HG02763 (cell line): ENCODE measurements around the gene RAB6A.
"Not testable (repeated sequence)": the region's sequence is repeated elsewhere in the genome, so short reads cannot be mapped to it uniquely, and the experiment has no call there.

Source experiments
- ATAC-seq: cut with Tn5 transposase; IDR thresholded peaks from one replicate; pipeline ENCODE4 v1.9.1; 2021; ENCODE audit warnings: mild to moderate bottlenecking, moderate library complexity; ENCODE audit not compliant: unreplicated experiment

Gene RAB6A

DNA sequence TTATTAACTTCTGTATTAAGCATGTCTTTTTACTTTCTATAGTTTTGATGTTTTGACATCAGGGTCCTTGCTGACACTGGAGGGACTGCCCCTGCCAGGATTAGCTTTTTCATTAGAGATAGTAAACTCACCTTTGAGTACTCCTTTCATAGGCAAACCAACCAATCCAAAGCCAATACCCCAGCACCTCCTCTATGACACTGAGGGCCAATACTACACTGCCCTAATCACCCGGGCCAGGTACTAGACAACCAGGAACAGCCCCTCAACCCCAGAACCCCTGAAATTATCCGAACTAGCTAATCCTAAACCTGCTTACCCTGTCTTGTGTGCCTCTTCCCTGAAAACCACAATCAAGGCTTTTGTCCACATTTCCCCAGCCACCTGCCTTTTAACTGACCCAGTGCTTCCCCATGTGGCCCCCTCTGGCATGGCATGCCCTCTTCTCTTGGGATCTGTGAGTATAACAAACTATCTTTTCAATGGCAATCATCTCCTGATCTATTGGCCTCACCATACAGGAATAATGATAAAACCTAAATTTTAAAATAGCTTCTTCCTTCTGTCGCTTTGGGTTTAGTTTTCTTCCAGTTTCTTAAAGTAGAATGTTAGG lies 31.2 kb downstream of the RAB6A start:
- ATAC-seq: no peak

DNA sequence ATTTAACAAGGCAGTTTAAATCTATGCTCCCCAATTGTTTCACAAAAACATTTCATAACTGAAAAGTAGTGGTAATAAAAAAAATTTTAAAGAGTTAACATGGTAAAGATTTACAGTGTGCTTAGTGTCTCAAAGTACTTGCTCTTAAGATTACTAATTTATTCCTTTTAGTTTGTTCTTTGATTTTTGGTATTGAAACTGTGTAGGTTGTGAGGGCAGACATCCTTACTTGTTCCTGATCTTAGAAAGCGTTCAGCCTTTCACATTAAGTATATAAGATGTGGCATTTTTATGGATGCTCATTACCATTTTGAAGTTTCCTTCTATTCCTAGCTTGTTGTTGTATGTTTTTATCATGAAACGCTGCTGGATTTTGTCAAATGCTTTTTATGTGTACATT lies 32.9 kb downstream of the RAB6A start:
- no peak for ATAC-seq

DNA sequence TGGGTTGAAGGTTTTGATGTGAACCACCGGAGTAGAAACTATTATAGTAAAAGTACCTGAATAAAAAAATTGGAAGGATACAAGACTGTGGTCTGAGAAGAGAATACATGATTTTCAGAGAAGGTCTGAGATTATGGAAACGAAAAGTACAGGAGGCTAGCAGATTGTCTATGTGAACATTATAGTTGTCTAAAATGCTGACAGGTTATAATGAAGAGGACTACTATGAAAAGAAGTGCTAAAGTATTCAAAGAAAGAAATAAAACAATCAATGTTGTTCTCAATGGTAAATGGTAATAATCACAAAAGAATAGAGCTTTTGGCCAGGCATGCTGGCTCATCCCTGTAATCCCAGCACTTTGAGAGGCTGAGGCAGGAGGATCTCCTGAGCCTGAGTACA lies 34.0 kb downstream of the RAB6A start:
- ATAC-seq: no peak

DNA sequence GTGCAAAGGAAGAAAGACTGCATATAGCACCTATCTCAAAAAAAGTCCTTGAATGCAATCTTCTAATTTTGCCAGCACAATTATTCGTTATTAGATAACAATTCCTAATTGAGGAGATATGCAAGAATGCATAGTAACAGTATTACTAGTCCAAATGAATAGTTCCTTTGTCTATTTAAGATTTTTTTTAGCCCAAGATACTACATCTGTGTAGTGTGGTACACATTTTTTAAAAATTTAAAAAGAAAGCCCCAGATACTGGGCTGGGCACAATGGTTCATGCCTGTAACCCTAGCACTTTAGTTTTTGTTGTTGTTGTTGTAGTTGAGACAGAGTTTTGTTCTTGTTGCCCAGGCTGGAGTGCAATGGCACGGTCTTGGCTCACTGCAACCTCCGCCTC lies 43.7 kb downstream of the RAB6A start:
- no peak for ATAC-seq

DNA sequence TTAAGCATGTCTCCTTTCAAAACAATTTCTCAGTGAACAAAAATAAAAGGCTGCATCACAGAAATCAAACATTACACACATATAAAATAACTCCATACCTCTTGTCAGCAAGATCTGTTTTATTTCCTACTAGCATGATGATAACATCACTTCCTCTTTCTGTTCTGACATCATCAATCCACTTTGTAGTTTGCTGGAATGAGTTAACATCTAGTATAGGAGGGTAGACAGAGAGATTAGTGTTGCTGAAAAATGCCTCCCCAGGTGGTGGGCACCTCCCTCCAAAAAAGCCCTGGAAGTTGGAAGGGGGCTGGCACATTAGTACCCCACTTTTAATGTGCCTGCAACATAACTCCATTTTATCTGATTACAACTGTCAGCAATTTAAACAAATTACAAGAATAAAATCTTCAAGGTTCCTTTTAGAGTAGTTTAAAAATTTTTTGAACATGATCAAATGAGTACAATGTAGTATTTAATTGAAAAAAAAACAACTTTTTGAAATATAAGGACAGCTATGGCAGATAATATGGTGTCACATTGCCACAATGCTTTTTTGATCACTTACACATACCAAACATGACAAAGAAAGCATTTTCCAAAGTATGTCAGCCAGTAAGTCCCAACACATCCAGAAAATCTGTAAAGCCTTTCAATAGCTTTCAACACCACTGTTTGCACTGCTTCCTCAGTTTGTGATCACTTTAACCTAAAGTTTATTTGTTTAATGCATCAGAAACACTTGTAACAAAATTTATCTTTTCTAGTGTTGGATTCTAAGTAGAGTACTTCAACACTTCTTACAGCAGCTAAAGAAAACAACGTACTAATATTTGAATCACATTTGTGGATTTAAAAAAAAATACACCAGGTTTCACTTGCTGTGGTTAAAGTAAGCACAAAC lies 44.5 kb downstream of the RAB6A start:
- no peak for ATAC-seq

DNA sequence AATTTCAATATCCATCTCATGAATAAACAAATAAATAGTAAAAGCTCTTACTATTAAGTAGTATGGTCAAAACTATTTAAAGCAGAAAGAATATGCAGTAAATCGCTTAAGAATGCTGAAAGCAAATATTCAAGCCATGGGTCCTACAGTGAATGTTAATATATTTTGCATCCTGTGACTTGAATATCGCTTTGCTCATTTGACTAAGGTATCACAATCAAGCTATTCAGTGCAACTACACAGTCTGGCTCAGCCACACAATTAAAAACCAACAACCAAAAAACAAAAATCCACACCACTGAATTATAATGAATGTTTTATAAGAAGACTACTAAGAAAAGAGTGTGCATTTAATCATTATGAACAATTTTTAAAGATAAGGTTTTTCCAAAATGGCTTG lies 45.3 kb downstream of the RAB6A start:
- ATAC-seq: no peak

DNA sequence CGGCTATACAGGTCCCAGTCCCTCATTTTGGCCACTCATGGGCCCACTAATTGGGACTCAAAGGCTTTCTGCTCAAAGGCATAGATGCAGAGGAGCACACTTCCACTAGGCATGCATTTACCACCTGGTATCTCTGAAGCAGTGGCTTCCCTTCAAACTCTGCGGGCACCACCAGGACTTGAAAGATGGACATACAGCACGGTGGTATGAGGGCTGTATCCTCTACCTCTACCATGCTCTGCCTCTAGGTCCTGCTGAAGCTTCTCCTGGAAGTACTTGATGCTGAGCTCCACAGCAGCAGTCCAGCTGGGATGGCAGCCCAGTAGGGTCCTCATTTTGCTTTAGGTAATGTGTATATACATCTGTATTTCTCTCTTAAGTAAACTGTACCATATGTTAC lies 49.9 kb downstream of the RAB6A start:
- ATAC-seq: no peak

DNA sequence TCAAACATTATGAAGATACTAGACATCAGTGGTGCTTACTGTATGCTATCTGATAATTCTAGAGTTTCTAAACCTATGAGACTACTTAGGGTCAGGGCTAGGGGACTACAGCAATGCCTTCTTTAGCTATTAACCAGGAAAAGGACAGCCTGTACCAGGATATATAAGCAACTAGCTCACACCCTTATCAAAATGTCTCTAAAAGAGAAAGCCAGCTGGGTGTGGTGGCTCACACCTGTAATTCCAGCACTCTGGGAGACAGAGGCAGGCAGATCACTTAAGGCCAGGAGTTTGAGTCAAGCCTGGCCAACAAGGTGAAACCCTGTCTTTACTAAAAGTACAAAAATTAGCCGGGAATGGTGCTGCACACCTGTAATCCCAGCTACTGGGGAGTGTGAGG lies 55.8 kb downstream of the RAB6A start:
- no peak for ATAC-seq

DNA sequence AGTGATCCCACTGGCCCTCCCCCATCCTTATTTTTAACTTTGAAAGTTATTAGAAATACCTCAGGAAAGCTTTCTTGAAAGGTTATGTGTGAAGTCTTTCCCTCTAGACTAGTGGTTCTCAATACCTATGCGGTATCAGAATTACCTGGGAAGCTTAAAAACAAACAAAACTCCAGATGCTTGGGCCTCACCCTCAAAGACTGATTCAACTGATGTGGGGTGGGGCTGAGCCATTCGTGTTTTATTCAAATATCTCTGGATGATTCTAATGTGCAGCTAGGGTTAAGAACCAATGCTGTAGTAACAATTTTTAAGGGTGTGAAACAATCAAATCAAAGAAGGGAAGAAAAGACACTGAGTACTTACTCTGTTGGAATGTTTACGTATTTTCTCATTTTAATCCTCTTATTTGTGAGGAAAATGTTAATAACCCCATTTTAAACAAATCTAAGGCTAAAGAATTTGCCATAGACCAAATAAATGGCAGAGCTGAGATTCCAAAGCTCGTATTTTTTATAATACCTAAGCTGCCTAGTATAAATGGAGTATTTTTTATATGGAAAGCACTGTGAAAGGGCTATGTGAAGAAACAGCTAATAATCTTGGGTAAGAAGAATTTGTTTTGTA lies 66.9 kb downstream of the RAB6A start:
- no peak for ATAC-seq

DNA sequence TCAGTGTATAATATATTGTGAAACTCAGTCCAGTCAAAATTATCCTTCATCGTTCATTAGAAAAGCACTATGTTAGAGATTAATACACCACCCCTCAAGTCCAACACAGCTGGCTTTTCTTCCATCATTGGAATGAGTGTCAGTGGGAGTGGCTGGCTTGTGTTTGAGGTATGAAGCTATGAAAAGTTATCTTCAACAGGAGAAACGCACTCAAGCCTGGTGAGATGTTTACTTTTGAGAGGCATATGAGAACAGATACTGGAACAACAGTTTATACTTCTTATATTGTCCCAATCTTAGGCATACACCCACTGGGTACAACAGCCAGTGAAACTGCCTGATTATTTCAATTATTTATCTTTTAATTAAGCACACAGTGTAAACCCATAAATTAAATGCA lies 80.2 kb downstream of the RAB6A start:
- no peak for ATAC-seq

DNA sequence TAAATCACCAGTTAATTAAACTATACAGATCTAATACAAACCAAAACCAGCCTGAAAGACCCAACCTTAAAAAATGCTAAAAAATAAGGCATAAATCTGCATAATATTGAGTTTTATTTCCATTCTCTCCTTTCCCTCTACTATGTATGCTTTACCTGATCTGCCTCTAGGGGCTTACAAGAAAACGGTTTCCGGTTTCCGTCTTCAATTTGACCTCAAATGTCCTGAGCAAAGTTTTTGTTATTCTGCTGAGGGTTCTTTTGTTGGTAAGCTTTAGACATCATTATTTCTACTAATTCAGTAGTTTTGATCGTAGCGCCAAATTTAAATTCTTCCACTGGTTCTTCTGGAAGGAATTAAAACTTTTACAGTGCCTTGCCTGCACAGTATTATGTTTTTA lies 84.3 kb downstream of the RAB6A start:
- not testable (repeated sequence) for ATAC-seq

DNA sequence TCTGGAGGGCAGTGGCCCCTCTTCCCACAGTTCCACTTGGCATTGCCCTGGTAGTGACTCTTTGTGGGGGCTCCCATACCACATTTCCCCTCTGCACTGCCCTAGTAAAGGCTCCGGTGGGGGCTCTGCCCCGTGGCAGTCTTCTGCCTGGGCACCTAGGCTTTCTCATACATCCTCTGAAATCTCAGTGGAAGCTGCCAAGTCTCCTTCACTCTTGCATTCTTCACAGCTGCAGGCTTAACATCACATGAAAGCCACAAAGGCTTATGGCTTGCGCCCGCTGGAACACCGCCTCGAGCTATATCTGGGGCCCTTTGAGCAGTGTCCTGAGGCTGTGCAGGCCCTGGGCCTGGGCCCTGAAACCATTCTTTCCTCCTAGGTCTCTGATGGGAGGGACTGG lies 89.2 kb downstream of the RAB6A start:
- no peak for ATAC-seq

DNA sequence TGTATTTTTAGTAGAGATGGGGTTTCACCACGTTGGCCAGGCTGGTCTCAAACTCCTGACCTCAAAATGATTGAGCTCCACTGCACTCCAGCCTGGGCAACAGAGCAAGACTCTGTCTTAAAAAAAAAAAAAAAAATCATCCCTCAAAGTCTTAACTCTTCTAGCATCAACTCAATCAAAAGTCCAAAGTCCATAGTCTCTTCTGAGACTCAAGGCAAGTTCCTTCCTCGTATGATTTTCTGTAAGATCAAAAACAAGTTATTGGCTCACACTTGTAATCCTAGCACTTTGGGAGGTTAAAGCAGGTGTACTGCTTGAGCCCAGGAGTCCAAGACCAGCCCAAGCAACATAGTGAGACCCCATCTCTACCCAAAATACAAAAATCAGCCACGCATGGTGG lies 90.1 kb downstream of the RAB6A start:
- no peak for ATAC-seq

DNA sequence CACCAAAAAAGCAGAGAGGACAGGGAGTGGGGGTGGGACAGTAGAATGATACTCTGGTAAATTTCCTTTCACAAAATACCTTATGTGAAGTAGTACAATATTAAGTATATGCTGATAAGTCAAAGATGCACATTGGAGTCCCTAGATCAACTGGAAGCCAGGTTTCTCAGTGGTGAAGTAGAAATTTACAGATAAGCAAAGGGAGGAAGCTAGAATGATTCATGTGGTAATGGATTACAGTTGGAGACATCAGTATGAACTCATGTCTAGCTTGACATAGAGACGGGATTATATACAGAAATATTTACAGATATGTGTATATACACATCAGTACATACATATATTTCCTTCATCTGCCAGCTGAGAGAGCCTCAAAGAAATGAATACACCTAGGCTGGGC lies 93.0 kb downstream of the RAB6A start:
- ATAC-seq: no peak

DNA sequence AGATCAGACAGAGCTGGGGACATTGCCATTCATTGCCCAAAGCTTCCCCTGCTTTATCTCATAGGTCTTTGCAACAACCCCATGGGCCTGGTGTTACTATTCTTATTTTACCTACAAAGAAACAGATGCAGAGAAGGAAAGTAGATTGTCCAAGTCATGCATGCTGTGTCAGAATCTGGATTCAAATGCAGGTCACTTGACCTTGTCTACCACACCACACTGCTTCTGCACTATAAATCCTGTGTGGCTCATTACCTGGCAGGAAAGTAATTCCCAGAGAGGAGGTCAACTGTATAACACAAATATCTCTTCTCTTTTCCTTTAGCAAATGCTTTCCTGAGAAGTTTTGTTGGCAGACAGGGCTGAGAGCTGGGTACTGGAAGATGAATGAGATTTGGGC lies 96.0 kb downstream of the RAB6A start:
- ATAC-seq: no peak

DNA sequence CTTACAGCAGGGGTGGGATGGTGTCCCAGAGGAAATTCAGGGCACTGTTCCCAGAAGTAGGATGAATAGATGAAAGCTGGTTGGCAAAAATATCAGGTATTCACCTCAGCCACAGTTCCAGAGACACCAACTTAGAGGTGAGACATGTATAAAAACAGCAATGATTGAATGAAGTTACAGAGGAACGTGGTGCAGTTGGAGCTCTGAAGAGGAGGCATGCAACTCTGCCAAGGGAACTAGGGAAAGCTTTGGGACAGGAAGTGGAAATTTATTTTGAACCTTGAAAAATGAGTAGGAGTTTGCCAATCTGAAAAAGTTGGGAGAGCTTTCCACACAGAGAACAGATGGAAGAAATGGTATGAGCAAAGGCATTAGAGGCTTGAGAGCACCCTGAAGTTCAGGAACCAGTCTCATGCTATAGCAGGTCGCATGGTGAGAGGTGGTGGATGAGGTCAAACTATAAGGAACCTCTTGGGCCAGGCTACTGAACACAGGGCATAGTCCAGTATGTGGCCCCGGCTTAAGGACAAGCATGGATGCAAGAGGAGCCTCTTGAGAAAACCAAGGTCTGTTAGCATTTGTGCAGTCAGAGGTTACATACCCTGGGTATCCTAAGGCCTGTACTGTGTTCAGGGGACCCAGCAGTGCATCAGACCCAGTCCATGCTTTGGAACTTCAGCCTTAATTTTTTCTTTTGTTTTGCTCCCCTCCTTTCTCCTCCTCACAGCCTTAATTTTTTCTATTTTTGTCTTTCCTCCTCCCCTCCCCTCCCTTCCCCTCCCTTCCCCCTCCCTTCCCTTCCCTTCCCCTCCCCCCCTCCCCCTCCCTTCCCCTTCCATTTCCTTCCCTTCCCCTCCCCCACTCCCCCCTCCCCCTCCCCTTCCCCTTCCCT lies 97.0 kb downstream of the RAB6A start:
- no peak for ATAC-seq

DNA sequence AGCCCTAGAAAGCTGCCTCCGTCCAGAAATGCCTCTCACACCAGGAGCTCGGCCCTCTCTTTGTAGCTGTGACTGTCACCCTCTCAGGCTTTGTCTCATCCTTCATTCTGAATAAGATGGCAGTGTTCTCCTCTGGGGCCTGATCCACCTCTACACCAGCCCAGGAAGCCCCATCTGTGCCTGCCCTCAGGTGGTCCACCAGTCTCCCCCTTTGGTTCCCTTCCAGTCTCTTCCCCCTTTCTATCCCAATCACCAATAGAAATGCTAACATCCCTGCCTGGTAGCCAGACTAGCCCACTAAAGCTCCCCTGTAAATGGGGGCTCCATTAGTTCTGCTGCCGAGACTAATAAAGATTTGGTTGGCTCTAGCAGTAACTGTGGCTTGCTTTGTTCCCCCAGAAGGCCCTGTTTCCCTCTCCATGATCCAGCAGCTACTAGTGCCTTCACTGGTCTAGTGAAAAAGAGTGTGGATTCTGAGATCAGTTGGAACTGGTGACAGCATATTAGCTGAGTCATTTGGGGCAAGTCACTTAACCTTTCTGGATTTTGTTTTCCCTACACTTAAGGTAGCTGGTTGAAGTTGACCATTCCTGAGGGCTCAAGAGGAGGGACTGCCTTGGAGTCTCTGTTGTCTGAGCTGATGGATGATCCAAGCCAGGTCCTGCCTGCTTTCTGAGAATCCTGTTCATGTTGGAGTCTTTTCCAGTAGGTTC lies 98.3 kb downstream of the RAB6A start:
- ATAC-seq: no peak

DNA sequence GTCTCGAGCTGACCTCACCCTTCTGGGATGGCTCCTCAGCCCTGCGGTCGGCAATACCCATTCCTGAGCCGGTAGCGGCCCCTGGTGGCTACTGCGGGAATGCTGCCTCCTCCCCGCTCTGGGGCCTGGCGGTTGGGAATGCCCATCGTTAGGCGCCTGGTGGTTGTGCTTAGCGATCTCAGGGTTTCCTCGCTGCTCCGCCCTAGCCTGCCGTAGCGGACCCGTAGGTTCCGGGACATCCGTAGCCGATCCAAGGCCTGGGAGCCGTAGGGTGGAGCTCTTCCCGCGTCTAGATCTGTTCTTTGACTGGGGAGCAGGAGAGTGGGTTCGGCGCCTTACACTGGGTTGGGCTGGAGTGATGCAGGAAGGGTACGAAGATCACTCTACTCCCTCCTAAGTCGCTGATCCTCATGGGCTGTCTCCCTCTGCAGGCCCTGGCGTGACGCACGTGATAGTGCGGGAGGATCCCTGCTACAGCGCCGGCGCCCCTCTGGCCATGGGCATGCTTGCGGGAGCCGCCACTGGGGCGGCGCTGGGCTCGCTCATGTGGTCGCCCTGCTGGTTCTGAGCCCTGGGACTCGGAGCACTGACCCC lies 99.7 kb downstream of the RAB6A start:
- ATAC-seq: no peak

DNA sequence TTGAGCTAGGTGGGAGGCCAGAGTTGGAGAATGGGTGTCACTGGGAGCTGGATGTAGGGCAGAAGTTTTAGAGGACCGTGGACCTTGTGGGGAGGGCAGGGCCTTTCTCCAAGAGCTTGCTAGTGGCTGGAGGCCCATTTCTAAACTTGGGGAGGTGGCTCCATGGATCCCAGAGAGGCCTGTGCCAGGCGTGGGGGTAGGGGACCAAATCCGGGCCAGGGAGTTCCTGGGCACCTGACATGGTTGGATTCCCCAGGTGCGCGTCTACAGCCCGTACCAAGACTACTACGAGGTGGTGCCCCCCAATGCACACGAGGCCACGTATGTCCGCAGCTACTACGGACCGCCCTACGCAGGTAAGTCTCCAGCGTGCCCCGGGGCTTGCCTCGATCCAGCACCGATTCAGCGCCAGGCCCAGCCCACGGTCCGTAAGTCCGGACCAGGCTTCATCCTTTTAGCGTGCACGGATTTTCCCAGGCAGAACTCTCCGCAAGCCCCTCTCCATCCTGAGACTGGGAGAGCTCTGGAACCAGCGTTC lies 100.3 kb downstream of the RAB6A start:
- ATAC-seq: no peak

DNA sequence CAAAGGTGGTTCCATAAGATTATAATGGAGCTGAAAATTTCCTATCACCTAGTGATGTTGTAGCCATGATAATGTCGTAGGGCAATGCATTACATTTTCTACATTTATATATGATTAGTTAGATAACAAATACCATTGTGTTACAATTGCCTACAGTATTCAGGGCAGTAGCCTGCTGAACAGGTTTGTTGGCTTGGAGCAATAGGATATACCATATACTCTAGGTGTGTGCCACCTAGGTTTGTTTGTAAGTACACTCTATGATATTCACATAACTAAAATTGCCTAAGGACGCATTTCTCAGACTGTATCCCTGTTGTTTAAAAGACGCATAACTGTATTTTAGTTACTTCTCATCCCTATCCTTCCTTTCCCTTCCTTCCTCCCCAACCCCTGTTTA lies 100.9 kb downstream of the RAB6A start:
- no peak for ATAC-seq
